8988T (cell line): ENCODE data around the gene C17orf67.

Experiments
- DNase-seq: peaks from one replicate; pipeline ENCODE4 v3.0.0; 2011

The C17orf67 gene

DNA sequence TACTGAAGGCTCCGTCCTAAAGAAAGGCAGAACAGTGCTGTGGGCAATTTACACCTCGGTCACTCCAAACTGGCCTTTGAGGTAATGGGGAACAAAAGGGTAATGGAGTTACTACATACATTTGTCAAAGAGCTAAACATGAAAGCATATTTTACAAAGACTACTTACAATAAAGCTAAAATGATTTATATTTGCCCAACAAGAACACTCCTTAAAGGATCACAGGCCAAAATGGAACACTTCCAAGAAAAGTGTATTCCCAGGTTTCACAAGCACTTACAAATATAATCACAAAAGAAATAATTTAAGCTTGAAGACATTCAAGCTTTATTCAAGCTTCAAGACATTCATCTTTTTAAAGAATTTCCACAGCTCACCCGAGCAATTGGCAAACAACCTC lies 29.3 kb downstream of the C17orf67 start:
- DNase-seq, result no peak

DNA sequence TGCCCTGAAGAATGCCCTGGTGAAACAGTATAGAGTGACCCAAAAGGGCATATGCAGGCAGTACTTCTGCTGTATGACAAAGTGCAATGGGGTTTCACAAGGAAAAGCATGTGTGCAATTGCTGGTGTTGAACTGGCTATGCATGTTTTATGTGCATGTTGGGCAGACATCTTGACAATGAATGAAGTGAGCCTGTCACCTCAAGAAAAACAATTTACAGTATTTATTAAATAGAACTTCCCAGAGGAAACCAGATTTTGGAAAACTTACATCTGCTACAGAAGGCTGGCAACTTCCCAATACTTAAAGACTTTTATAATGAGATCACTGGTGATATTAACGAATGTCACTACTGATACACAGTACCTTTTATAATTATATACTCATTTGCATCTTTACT lies 30.6 kb downstream of the C17orf67 start:
- no peak for DNase-seq

DNA sequence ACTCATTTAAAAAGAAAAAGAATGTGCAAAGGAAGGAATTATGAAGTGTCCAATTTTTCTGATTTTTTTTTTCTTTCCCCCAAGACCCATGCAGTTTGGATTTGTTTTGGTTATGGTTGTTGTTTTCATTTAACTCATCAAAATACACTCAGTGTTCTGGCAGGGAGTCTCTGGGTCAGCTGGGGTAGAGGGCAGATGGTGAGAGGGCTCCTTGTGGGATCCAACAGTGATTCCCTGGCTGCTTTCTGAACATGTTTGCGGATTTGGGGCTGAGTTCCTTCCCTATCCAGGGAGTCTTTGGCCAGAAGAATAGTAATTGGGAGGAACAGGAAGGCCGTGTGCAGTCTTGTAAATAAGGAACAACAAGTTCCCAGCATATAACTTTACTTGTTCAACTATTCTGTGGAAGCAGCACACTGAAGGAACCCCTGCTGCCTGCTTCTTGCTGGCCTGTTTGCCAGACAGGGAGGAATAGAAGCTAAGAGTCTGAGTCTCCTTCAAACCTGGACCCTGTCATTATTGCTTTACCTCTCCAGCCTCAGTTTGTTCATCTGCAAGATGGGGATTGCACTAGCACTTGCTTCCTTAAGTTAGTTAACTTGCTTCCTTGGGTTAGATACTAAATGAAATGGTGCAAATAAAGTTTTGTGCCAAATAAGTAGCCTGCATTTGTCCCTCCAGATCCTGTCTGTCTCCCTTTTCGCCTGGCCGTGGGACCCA lies 32.1 kb downstream of the C17orf67 start:
- no peak for DNase-seq

DNA sequence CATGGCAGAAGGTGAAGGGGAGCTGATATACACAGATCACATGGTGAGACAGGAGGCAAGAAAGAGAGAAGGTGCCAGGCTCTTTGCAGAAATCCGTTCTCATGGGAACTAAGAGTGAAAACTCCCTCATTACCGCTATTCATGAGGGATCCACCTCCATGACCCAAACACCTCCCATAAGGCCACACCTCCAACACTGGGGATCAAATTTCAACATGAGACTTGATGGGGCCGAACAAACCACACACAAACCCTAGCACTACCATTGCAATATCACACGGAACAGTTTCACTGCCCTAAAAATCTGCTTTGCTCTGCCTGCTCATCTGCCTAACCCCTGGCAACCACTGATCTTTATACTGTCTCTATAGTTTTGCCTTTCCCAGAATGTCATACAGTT lies 34.8 kb downstream of the C17orf67 start:
- DNase-seq, result no peak

DNA sequence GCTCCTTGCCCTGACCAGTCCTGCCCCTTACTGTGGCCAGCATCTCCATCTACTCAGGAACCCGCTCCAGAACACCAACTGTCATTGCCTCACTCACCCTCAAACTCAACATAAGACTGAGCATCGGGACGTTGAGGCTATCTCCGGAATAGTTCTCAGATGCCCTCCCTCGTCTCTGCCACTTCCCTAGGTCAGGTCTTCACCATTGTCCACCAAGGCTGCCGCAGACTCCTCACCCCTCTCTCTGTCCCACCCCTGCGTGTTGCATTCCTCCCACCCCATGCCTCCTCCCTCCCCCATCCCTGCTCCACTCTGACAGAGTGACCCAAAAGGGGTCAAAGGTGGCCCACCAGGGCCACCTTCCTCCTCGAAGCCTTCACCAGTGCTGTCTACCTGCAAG lies 37.2 kb downstream of the C17orf67 start:
- DNase-seq, result no peak

DNA sequence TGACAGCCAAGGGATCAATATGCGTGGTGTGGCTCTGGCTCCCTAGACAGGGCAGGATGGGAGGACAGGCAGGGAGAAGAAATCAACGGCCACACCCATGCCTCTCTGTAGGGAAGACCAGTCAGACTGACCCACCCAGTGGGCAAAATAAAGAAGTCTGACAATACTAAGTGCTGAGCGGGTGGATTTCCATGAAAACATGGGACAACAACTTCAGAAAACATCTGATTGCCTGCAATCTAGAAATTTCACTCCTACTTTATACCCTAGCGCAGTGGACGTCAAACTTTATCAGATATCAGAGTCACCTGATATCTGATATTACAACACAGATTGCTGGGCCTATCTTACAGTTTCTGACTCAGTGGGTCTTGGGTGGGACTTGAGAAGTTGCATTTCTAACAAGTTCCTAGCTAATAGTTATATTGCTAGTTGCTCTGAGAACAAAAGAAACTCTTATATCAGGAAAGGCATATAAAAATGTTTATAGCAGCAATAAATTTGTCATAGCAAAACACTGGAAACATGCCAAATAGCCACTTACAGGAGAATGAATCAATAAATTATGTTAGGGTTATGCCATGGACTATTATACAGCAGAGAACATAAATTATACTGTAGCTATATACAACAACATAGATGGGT lies 38.4 kb downstream of the C17orf67 start:
- DNase-seq, result no peak

DNA sequence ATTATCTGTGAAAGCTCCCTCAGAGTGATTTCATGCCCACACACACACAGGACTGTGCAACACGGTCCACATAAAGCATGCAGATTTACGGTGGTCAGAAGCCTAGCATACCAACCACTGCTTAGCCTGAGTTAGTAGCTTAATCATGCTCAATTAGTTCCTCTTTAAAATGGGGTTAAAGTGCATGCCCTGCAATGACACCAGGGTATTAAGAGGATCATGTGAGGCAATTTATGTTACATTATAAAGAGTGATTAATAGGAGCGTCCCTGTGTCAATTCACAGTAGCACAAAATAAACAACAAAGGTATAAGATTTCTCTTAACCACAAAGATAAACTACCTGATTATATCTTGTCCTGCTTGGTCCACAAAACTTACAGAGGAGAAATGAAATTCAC lies 39.8 kb downstream of the C17orf67 start:
- DNase-seq, result no peak

DNA sequence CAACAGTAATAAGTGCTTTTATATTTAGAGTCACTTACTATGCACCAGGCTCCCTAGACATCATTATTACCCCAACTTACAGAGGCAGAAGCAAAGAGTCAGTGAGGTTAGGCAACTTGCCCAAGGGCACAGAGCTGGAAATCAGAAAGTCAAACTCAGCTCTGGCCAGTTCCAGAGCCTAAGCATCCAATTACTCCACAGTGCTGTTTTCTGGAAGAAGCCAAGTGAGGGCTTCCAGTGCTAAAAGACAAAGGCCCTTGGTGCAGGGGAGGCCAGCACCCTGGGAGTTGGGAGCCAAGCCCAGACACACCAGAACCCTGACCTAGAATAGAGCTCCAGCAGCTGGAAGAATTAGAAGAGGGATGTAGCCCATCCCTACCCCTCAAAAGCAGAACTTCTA lies 40.2 kb downstream of the C17orf67 start:
- DNase-seq, result no peak

DNA sequence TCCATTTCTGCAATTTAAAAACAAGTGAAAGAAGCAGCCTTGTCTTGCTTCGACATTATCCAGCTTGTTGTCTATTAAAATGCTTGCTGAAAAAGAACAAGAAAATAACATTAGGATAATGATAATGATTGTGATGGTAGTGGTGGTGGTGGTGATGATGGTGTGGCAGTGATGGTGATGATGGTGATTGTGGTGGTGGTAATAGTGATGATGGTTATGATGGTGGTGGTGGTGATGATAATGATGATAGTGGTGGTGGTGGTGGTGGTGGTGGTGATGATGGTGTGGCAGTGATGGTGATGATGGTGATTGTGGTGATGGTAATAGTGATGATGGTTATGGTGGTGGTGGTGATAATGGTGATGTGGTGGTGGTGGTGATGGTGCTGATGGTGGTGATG lies 41.5 kb downstream of the C17orf67 start:
- DNase-seq, result no peak

DNA sequence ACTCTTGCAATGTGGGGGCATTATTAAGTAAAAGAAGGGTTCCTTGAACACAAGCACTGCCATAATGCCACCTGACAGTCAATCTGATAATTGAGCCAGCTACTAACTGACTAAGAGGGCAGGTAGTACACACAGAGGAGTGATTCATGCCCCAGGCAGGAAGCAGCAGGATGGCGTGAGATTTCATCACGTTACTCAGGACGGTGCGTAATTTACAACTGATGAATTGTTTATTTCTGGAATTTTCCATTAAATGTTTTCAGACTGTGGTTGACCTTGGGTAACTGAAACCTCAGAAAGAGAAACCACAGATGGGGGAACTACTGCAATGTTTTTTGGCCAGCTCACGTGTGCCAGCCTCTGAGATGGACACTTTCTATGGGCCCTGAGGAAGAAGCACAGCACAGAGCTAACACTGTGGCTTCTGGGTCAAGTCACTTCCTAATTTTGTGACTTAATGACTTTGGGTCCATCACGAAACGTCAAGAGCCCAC lies 46.7 kb downstream of the C17orf67 start:
- no peak for DNase-seq

DNA sequence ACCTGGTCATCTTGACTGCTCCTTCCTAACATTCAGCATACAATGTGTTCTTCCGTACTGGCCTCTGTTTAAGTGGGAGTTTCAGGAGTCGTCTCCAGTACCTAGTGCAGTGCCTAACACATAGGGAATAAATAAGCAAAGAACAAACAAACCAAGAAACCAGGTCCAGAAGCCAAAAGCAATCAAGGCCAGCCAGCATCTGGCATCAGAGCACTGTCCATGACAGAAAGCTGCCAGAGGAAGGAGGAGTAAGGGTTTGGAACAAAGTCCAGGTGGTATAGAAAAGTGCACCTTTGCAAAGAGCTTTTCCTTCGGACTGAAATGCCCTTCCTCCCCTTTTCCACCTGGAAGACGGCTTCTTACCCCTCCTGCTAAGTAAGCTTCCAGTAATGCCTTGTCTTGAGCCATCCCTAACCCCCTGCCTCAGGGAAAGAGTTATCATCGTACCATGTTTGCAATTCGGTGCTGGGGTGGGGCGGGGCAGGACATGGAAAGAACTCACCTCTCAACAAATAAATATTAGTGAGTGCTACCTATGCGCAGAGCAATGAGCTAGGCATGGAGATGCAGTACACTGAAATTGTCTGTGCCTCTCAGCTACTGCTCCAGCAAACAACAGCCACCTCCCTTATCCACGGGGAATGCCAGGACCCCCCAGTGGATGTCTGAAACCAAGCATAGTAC lies 47.6 kb downstream of the C17orf67 start:
- DNase-seq, result no peak

DNA sequence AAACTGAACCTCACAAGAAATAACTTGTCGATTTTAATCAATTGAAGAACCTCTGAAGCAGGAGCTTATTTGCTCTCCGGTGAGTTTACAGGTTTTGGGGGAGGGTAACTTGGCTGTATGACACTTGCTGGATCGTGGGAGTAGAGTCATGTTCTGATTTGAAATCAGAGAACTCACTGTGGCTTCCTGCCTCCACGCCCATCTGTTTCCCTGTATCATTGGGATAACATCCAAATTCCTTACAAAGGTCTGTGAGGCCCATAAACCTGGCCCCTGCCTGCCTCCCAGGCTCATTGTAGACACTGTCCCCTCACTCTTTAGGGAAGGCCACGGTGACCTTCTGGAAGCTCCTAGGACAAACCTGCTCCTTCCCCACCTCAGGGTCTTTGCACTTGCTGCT lies 48.3 kb downstream of the C17orf67 start:
- no peak for DNase-seq

DNA sequence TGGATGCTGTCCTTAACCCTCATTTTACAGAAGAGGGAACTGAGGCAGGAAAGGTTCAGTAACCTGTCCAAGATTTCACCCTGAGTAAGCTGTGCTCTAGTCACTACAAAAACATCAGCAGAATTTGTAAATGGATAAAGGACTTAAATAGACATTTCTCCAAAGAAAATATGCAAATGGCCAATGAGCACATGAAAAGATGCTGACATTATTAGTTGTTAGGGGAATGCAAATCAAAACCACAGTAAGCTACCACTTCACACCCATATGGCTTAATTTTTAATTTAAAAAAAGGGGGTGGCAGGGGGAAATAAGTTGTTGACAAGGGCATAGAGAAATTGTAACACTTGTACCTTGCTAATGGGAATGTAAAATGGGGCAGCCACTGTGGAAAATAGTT lies 51.4 kb downstream of the C17orf67 start:
- no peak for DNase-seq

DNA sequence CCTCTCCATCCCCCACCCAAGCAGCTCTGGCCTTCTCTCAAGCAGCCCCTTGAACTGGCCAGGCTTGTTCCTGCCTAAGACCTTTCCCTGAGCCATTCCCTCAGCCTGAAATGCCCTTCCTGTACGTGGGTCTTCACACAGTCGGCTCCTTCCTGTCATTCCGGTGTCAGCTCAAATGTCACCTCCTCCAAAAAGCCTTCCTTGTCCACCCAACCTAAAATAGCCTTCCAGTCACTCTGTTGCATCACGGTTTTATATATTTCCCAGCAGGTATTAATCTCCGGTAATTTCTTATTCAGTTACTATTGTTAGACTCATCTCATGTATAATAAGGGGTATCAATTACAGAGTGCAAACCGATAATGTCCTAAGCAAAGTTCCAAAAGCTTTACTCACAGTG lies 51.8 kb downstream of the C17orf67 start:
- no peak for DNase-seq

DNA sequence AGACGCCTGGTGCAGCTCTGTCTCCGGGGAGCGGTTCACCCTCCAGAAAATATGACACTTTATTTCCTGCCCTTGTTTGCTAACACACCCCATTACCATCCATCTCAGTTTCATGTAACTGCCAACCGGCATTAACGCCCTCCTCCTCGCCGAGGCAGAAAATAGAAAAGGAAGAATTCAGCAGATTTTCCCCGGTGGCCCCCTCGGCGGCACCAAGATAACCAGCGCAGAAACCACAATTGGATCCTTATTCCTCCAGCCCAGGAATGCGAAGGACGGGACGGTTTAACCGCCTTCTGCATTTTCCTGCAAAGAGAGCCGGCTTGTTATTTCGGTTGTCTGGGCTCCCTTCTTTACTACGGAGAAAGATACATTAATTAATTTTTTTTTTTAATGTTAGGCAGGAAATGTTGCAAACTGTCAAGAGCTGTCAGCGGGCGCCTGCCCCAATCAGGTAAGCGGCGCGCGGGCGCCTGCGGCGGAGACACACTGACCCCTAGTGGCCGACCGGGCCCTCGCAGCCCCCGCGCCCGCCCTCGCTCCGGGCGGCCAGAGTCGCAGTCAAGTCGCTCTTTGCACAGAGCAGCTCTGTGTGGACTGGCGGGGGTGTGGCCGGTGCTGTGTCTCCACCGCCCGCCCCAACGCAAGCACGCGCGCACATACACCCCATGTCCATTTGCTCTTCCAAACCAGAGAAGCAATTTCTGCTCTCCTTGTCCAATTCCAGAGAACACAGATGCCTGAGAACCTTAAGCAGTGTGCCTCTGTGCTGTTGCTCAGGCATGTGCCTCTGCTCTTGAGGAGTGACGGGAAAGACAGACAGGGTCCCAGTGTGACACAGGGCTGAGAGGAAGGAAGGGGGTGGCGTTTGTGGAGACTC lies 53.6 kb downstream of the C17orf67 start:
- DNase-seq, result peak; percentile 34

DNA sequence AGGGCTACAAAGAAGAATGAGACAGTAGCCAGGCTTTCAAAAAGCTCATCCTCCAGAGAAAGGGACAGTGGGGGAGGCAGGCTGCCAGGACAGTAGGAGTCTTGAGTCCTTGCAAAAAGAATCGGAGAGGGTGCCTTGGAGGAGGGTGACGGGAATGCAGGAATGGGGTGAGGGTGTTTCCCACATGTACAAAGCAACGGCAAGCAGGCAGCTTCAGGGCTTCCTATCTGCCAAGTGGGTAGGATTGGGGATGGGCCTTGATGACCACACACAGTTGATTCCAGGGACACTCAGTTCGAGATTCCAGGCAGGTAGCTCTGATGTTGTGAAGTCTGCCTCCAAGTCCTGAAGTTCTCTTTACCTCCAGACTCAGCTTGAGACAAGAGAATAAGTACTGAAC lies 54.4 kb downstream of the C17orf67 start:
- no peak for DNase-seq

DNA sequence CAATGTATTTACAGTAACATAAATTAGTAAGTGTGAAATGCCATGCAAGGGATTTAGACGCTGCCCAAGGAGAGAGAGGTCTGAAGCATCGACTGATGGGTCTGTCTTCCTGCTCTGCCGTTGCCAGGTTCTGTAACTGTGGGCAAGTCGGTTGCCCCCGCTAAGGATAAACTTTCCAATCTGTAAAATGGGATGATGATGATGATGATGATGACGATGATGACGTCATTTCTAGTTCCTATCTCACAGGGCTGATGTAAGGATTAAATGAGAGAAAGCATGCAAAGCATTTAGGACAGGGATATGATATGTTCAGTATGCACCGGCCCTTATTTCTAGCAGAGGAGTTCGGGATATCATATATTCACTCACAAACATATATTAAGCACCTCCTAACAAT lies 54.8 kb downstream of the C17orf67 start:
- DNase-seq, result no peak

DNA sequence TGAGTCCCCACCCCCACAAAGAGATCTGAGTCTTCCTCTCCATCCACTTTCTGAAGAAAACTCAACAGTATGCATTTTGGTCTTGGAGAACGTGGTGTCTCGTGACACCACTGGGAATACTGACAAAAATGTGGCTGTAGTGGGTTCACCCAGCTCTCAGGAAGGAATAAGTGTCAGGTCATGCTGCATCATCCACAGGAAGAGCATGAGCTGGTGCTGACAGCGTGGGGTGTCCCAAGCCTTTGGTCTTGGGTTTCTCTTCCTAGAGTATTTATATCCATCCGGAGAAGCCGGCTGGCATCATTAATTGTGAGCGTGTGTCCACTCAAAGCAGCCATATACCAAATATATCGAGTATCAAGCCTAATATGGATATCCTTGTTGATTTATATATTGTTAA lies 55.9 kb downstream of the C17orf67 start:
- DNase-seq, result no peak

DNA sequence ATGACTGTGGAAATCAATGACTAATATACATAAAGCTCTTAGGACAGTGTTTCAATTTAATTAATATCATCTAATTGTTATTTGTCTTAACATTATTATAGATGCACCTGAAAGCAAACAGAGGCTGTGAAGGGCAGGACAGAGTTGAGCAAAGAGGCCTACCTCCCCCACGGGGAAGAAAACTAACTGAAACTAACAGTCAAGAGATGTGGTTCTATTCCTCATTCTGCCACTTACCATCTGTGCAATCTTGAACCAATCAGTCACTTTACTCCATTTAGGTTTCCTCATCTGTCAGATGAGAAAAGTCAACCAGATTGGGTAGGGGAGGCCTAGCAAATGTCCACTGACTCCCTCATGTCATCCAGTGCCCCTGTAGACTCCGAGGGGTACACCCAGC lies 59.1 kb downstream of the C17orf67 start:
- no peak for DNase-seq

DNA sequence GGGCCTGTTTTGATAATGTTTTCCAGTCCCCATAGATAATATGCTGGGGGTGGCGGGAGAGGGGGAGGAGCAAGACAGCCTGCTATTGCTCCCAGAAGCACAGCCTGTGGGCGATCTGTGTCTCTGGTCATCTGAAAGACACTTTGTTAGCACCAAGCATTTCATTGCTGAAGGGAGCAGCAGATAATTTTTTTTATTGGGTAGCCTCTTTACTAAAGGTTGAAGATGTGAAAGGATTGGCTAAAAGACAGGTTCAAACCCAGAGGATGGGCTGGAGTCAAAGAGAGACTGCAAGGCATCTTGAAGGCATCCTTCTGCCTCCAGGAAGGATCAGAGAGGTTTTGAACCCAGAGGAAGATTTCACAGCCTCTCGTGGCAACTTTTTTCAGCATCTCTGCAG lies 60.6 kb downstream of the C17orf67 start:
- no peak for DNase-seq

DNA sequence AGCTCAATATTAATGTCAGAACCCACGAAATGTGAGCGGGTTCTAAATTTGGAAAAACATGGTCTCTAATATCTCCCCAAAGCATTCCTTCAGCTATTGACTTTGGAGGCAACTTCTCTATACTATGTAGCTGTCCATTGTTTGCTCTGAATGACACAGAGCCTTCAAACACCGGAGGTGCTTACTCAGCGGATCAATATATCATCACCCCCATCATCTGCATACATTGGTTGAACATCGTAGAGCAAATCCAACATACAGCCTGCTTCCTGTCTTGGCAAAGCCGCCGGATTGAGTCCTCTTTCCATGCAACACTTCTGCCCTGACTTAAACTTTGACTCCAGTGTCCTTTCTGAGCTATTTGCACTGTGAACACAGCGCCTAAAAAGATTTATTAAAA lies 61.3 kb downstream of the C17orf67 start:
- no peak for DNase-seq

DNA sequence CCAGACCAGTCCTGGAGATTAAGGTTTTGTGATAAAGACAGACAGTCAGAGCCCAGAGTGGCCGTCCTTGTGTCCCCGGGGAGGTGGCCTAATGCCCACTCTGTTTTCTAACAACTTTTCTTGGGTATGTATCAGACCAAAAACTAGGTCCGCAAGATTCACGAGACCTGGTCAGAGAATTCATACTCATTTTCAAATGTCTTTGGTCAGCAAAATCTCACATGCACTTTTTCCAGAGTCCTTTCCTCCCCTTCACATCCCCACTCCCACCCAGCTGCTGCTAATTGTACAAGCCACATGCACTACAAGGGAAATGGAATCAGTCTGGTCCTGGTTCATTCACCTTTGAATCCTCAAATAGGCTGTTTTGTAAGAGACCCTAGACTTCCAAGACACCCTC lies 61.7 kb downstream of the C17orf67 start:
- no peak for DNase-seq

DNA sequence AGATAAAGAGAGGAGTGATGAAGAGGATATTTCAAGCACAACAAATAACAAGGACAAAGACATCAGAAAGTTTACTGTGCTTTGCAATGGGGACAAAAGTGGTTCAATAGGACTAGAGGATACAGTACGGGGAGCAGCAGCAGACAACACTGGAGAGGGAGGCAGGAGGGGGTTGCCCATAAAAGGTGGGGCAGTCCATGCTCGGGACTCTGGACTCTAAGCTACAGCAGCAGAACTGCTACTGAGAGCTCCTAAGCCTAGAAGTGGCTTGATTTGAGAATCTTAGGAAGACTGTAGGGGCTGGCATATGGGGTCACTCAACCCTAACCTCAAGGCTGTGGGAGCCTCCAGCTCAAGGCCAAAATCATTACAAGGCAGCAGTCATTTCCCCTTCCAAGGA lies 62.2 kb downstream of the C17orf67 start:
- DNase-seq, result no peak
